ENCODE measurements around the gene XPNPEP3.
"Not testable (repeated sequence)": the region's sequence is repeated elsewhere in the genome, so short reads cannot be mapped to it uniquely, and the experiment has no call there.

XPNPEP3 gene

DNA sequence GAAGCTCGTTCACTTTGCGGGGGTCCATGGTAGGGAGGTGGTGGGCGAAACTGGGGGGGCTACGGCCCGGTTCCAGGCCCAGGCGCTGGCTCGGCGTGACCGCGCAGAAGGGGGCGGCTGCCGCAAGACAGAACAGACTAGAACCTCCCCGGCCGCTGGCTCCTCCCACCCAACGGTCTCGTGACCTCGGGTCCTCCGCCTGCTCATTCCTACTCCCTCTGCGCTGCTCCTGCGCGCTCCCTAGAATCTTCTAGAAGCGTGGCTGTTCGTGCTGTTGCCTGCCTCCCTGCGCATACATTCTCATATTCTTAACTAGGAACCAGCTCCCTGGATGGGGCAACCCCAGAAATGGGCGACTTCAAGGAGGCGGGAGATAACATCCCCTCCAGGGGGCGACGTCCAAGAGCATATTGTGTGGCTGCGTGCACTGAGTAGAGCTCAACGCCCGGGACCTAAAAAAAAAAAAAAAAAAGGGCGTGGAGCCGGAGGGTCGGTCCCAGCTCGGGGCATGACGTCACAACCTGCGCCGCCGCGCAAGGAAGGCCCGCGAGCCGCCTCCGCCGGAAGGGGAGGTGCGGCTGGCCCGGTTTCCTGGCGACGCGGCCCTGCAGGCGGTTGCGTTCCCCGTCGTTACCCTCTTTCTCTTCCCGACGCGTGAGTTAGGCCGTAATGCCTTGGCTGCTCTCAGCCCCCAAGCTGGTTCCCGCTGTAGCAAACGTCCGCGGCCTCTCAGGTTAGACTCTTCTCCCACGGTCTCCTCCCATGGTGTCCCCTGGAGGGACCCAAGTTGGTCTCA, at the start of gene XPNPEP3, which contains the start of gene ST13:
Gene XPNPEP3 (plus strand): TSS at position 636 of the 796 bp plus-strand sequence. CDS start 34 bp downstream, at position 670.
Gene ST13 (minus strand): TSS at position 127 of the 796 bp plus-strand sequence. CDS start 99 bp downstream, at position 28.
- peak; percentile 92 for DNase-seq

DNA sequence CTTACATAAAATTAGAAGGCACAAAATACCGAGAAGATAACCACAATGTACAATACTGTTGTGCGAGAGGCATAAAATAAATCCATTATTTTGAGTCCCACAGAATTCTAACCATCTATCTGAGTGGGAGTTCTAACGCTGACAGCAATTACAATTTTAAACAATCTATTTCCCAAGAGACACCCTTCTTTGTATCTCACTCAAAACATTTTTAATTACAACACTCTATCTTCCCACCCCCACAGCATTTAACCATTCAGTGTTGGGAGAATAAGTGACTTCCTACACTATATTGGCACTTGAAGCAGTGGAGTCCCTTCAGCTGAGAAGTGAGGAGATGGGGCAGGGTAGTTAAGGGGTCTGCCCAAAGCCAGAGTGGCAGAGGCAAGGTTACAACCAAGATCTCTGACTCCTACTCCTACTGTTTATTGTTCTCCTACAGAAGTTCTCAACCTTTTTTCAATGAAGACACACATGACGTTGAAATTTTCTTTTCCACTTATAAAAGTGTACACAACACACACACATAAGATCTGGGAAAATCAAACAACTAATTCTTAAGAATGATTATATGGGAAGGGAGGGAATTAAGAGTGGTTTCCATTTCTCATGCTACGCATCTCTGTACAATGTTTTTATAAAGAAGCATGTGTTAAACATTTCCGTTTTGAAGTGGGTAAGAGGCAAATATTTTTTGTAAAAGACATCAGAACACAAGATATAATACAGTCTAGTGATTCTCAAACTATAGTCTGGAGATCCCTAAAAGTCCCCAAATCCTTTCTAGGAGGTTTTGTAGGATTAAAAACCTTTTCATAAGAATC, 48.7 kb upstream of the XPNPEP3 start:
- DNase-seq: no peak

- no peak for DNase-seq
Measured at GRCh38 chr22:40813912-40814315, 43.0 kb upstream of the XPNPEP3 start.

GRCh38 chr22:40817737-40818136, 39.2 kb upstream of the XPNPEP3 start:
- DNase-seq: no peak

DNA sequence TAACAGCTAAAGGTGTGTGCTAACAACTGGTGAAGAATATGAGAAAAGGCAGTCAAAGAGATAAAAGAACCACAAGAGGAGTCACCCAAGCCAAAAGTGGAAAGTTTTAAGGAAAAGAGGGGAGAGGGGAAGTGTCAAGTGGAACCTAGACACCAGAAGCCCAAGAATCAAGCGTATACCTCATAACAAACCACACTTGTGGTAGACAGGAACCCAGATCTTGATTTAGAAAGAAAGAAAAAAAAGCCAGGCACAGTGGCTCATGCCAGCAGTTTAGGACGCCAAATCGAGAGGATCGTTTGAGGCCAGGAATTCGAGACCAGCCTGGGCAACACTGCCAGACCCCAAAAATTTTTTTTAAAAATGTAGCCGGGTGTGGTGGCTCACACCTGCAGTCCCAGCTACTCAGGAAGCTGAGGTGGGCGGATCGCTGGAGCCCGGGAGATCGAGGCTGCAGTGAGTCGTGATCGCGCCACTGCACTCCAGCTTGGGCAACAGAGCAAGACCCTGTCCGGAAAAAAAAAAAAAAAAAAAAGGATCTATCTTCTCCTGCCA, 38.7 kb upstream of the XPNPEP3 start:
- no peak for DNase-seq

DNA sequence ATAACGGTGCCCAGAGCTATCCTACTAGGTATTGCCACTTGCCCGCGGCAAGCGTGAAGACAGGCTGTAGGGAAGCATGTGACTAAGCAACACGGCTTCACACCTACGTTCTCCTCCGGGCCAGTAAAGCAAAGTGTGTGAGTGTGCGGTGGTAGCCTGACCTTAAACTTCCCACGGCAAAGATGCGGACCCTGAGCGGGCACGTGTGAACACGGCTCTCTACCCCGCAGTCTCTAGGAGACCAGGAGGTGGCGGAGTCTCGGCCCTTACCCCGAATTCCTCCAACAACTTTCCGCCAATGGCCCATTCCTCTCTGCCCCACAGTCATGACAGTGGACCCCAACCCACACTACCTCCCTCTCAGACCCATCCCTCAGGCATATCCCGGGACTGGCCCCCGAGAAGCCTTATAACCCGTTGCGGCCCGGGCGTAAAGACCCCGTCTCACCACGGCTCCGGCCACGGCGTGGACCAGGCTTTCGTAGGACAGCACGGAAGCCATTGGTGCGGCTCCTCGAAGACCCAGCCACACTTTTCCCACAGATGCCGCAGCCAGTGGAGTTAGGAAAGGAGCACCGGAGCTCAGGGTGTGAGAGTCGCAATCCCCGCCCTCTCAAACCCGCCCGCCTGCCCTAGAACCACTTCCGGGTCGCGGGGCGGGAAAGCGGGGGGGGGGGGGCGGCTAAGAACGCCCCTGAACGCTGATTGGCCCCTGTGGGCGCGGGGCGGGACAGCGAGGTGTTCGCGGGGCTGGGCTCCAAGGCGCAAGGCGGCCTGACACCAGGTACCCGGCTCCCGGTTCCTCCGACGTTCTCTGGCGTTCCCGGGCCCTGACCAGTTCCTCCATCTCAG, 38.0 kb upstream of the XPNPEP3 start, which contains the start of gene SLC25A17:
Gene SLC25A17 (minus strand): TSS at position 600 of the 852 bp plus-strand sequence. CDS start 98 bp downstream, at position 502.
- DNase-seq: peak; percentile 86

GRCh38 chr22:40819599-40820140, 37.3 kb upstream of the XPNPEP3 start:
- DNase-seq: no peak

DNA sequence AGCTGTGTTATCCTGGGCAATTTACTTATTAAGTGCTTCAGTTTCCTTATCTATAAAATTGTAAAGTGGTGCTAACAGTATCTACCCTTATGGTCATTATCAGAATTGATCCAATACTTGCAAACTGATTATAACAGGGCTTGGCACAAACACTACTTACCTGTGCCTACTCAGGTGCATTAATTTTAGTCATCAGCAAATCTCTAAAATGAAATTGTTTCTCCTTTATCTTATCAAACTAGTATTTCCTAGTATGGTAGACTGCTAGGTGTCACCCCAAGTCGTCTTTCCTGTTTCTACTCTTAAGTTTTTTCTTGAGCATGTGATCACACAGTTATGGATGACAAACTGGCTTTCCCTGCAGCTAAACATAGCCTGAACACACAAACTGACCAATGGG, 33.5 kb upstream of the XPNPEP3 start:
- DNase-seq: no peak

DNA sequence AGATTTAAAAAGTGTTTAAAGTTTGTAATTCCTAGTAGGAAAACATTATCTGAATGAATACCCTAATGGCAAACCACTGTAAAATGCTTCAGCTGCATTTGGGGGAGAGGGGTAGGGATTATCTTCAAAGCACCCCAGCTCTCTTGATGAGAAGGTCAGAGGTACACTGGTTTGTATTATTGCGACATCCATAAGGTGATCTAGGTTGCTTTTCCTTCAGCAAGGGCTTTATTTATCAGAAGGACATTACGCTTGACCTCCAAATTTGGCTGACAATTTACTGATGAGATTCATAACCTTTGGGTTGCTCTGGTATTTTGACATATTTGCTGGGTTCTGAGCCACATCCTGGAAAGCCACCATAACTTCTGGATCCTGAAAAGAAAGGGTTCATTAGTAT, 30.7 kb upstream of the XPNPEP3 start:
- not testable (repeated sequence) for DNase-seq

DNA sequence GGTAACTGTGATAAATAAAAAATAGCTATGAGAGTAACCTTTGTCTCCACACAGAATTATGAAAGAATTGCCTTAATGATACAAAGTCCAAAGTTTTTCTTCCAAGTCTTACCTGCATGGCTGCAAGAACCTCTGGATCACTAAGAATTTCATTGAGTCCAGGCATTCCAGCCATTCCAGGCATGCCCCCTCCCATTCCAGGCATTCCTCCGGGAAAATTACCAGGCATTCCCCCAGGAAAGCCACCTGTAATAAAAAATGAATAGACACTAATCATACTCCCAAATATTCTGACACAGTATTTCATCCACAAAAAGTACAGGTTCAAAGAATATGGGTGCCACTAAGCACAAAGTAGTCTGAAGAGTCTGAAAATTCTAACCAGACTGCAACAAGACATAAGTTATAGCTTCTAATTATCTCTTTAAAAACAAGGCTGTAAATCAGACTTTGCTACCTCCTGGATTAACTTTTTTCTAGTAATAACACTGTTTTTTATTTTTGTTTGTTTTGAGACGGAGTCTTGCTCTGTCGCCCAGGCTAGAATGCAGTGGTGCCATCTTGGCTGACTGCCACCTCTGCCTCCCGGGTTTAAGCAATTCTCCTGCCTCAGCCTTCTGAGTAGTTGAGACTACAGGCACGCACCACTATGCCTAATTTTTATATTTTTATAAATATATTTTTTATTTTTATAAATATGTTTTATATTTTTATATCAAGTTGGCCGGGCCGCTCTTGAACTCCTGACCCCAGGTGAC, 29.8 kb upstream of the XPNPEP3 start:
- no peak for DNase-seq

DNA sequence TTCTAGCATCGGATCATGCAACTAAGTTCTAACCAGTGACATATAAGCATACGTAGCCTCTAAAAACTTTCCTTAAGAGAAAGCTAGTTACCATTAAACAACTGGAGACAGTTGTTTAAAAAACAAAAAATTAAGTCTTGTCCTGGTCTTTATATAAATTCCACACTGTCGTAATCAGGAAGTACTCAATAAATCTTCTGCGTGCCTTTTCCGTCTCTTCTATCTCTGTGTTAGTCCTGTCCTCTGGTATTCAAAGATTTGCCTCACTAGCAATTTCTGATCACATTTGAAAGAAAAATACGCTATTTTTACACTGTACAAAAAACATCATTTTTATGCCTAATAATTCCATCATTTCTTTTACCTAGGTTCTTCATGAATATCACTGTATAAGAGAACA, 27.8 kb upstream of the XPNPEP3 start:
- no peak for DNase-seq

DNA sequence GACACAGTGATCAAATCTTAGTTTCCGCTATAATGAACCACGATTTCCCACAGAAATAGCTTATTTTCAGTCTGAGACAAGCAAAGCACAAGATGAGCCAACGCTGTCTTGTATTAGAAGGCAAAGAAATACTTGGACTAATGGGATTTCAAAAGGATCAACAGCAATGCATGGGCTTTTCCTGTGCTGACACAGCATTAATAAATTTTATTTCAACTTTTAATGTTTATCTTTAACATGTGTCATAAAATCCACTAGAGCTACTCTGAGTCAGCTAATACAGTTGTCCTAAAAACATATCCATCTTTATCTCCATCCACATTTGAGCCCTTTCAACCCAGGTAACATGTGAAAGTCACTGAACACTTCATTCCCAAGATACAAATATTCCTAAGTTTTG, 22.3 kb upstream of the XPNPEP3 start:
- no peak for DNase-seq

DNA sequence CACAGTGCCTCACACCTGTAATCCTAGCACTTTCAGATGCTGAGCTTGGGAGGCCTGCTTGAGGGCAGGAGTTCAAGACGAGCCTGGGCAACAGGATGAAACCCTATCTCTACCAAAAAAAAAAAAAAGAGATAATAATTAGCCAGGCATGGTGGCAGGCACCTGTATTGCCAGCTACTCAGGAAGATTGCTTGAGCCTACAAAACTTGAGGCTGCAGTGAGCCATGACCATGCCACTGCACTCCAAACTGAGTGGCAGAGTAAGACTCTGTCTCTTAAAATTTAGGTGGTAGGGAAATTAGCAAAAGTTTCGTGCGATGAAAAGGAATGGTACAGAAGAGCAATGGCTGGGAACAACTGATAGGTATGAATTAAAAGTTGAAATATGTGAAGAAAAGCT, 18.5 kb upstream of the XPNPEP3 start:
- no peak for DNase-seq

DNA sequence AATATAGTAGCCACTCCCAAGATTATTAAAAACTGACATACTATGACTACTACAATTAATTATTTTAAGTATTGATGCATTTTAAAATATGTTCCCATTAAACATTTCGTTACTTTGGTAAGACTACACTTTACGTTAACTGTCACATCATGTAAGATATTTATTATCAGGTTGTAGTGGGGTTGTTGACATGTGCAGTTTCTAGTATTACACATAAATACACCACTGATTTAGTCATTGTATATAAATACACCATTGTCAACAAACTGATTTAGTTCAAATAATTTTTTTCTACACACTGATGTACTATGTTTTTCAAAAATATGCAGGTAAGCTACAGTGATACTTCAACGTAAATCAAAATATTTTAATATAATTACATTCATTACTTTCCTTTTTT, 12.0 kb upstream of the XPNPEP3 start:
- no peak for DNase-seq

DNA sequence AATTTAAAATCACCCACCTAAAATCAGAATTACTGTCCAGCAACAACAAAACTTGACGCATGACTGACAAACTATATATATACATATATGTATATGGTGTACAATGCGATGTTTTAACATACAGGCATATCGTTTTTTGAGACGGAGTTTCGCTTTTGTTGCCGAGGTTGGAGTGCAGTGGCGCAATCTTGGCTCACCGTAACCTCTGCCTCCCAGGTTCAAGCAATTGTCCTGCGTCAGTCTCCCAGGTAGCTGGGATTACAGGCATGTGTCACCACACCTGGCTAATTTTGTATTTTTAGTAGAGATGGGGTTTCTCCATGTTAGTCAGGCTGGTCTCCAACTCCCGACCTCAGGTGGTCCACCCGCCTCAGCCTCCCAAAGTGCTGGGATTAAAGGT, 11.1 kb upstream of the XPNPEP3 start:
- DNase-seq: not testable (repeated sequence)

GRCh38 chr22:40853333-40853732, 3.6 kb upstream of the XPNPEP3 start:
- DNase-seq: no peak

DNA sequence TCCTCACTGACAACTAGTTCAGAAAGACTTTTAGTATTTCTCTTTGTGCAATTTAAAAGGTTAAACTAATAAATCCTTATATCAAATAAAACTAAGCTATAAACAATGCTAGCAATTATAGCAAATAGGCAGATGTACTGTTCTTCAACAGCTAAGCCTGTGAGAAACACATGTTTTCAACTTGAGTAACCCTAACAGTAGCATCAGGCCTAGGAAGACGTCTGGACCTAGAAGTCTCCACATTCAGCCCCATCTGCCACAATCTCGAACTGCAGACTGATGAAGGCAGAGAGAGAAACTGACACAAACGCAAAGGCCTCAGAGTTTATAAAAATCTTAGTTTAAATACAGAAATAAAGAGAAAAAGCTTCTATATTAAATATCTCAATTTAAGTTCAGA, 3.0 kb upstream of the XPNPEP3 start:
- DNase-seq: no peak

DNA sequence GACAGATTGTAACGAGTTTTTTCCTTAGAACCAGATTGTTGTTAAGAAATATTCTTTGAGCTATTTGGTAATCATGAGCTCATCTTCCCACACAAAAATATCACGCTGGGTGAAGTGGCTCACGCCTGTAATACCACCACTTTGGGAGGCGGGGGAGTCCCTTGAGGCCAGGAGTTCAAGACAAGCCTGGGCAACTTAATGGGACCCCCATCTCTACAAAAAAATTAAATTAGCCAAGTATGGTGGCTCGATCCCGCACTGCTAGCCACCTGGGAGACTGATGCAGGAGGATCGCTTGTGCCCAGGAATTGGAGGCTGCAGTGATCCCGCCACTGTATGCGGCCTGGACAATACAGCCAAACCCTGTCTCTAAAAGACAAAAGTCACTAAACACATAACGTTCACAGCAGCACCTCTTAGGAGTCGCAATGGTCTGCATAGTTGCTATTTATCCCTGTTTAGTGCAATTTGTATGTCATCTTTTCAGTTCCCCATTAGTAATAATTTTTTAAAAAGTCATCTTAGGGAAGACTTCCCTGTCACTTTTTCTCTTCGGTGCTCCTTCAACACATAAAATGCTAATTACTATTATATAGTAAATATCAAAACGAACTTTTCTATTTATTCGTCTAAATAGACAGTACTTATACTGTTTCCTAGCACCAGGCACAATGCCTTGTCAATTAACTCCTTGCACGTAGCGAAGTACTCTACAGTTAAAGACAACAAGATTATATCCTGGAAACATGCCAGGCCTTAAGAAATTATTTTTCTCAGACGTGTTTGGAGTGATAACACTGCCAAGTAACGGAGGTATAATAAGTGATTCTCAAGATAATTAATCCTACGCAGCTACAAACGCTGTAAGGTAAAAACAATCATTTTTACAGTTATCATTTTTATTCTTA, 1.6 kb upstream of the XPNPEP3 start:
- no peak for DNase-seq

GRCh38 chr22:40855979-40856512, 902 bp upstream of the XPNPEP3 start:
- DNase-seq: peak; percentile 13

- no peak for DNase-seq
Measured at GRCh38 chr22:40857309-40857855, 434 bp downstream of the XPNPEP3 start.
